Right lobe of liver (tissue), 4 donors: ENCODE measurements around the gene CDCA5.

Experiments
- CTCF ChIP-seq, 4 donors: fragments of 200-600 bp in 3 of 4; fragments of 450-650 bp in 1 of 4; IDR thresholded peaks; one replicate each; pipeline versions ENCODE4 v1.5.1 to v1.8.0; 2016 to 2022; ENCODE audit warnings: antibody characterized with exemption in 4 of 4, mild to moderate bottlenecking in 2 of 4
- POLR2A ChIP-seq: fragments of 450-650 bp; IDR thresholded peaks from one replicate; pipeline ENCODE4 v1.6.1; 2017; ENCODE audit warnings: antibody characterized with exemption, mild to moderate bottlenecking
- donor health status: DM: no; HTN: no; CAD: no.
- donor health status: DM: no; HTN: no; CAD: no.
- donor health status: DM: no; HTN: yes; CAD: no.

GRCh38 chr11:65113839-65114238, 30.0 kb upstream of the CDCA5 start:
- TF ChIP-seq CTCF (IDR thresholded peaks at IDR 0.05) (no peak), POLR2A (no peak)
